ENCODE results near the gene NR1I3.
A peak's percentile ranks its signal among the peaks of the same experiment; 100 is the strongest.

The NR1I3 gene

GRCh38 chr1:161190962-161191521 lies 47.0 kb downstream of the NR1I3 start:
- no peak overlapping the region for H3K4me3 ChIP-seq (ENCODE audit: low read depth, low read length)
- TF ChIP-seq MAX (IDR thresholded peaks at IDR 0.05; ENCODE audit: low read depth, low read length) (no peak), MYC (IDR thresholded peaks at IDR 0.05; ENCODE audit: low read depth, low read length) (no peak), POLR2A (IDR thresholded peaks at IDR 0.05; ENCODE audit: extremely low read depth, insufficient read length) (no peak), CTCF (IDR thresholded peaks at IDR 0.05; ENCODE audit: low read depth, low read length) (no peak)
- no peak for DNase-seq (ENCODE audit: low read depth)

GRCh38 chr1:161189036-161189435 lies 49.0 kb downstream of the NR1I3 start:
- no peak for DNase-seq (ENCODE audit: low read depth)
- no peak for TF ChIP-seq CTCF (IDR thresholded peaks at IDR 0.05; ENCODE audit: low read depth, low read length)
- no peak for TF ChIP-seq MAX (IDR thresholded peaks at IDR 0.05; ENCODE audit: low read depth, low read length)
- no peak for TF ChIP-seq POLR2A (IDR thresholded peaks at IDR 0.05; ENCODE audit: extremely low read depth, insufficient read length)
- no peak for TF ChIP-seq MYC (IDR thresholded peaks at IDR 0.05; ENCODE audit: low read depth, low read length)
- H3K4me3 ChIP-seq (ENCODE audit: low read depth, low read length) = no peak overlapping the region

GRCh38 chr1:161188381-161188780 lies 49.6 kb downstream of the NR1I3 start:
- no peak overlapping the region for H3K4me3 ChIP-seq (ENCODE audit: low read depth, low read length)
- DNase-seq (ENCODE audit: low read depth) = no peak
- TF ChIP-seq MYC (IDR thresholded peaks at IDR 0.05; ENCODE audit: low read depth, low read length) (no peak), POLR2A (IDR thresholded peaks at IDR 0.05; ENCODE audit: extremely low read depth, insufficient read length) (no peak), CTCF (IDR thresholded peaks at IDR 0.05; ENCODE audit: low read depth, low read length) (no peak), MAX (IDR thresholded peaks at IDR 0.05; ENCODE audit: low read depth, low read length) (no peak)

GRCh38 chr1:161187311-161187710 lies 50.7 kb downstream of the NR1I3 start:
- TF ChIP-seq POLR2A (IDR thresholded peaks at IDR 0.05; ENCODE audit: extremely low read depth, insufficient read length) (no peak), MAX (IDR thresholded peaks at IDR 0.05; ENCODE audit: low read depth, low read length) (no peak), CTCF (IDR thresholded peaks at IDR 0.05; ENCODE audit: low read depth, low read length) (no peak), MYC (IDR thresholded peaks at IDR 0.05; ENCODE audit: low read depth, low read length) (no peak)
- no peak overlapping the region for H3K4me3 ChIP-seq (ENCODE audit: low read depth, low read length)
- DNase-seq (ENCODE audit: low read depth) = no peak

- TF ChIP-seq MAX (IDR thresholded peaks at IDR 0.05; ENCODE audit: low read depth, low read length) (no peak), POLR2A (IDR thresholded peaks at IDR 0.05; ENCODE audit: extremely low read depth, insufficient read length) (no peak), MYC (IDR thresholded peaks at IDR 0.05; ENCODE audit: low read depth, low read length) (no peak), CTCF (IDR thresholded peaks at IDR 0.05; ENCODE audit: low read depth, low read length) (no peak)
- H3K4me3 ChIP-seq (ENCODE audit: low read depth, low read length) = no peak overlapping the region
- DNase-seq (ENCODE audit: low read depth) = peak; percentile 80
Measured at GRCh38 chr1:161185732-161186311, 52.2 kb downstream of the NR1I3 start.
